ENCODE measurements around the gene GYPC. TPM values are rescaled to one million over a fixed set of nuclear protein-coding genes. Genes with fewer than 3 reads are reported as not detected.

The GYPC gene
- total RNA-seq, 2 donors from 2014 or later: 17.3 to 32.9 TPM

DNA sequence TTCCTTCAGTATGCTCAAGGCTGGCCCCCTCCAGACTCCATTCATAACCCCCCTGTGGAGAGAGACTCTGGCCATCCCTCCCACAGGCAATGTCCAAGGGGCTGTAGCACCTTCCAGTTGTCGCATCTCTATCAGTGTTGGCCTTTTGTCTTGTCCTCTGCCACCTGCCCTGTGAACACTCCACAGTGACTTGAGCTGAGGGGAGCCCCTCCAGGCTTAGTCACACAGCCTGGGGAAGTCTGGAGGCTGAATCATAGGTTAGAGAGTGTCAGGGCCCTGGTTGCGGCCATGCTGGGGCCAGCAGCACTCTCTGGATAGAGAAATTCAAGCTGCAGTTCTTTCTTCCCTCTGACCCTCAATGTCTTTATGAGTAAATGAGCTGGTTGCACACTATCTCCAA, 64.7 kb downstream of the GYPC start:
- DNase-seq (ENCODE audit: low spot score): no peak
- no peaks in the 10 kb centered on the region for H3K36me3 ChIP-seq
- intact Hi-C loops (cut with DNase I): no loop called here
- H3K27ac ChIP-seq: no peak overlapping the region
- H3K4me1 ChIP-seq (replicated peaks): no peaks in the 10 kb centered on the region
- no peaks in the 10 kb centered on the region for H3K27me3 ChIP-seq (replicated peaks; ENCODE audit: insufficient read depth)
- WGBS: 100% methylated on average over 2 of the region's 2 CpGs
- TF ChIP-seq, protein P1, sequence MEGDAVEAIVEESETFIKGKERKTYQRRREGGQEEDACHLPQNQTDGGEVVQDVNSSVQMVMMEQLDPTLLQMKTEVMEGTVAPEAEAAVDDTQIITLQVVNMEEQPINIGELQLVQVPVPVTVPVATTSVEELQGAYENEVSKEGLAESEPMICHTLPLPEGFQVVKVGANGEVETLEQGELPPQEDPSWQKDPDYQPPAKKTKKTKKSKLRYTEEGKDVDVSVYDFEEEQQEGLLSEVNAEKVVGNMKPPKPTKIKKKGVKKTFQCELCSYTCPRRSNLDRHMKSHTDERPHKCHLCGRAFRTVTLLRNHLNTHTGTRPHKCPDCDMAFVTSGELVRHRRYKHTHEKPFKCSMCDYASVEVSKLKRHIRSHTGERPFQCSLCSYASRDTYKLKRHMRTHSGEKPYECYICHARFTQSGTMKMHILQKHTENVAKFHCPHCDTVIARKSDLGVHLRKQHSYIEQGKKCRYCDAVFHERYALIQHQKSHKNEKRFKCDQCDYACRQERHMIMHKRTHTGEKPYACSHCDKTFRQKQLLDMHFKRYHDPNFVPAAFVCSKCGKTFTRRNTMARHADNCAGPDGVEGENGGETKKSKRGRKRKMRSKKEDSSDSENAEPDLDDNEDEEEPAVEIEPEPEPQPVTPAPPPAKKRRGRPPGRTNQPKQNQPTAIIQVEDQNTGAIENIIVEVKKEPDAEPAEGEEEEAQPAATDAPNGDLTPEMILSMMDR (IDR thresholded peaks at IDR 0.05): no peak
- no peak for TF ChIP-seq POLR2AphosphoS5 (IDR thresholded peaks at IDR 0.05)
- TF ChIP-seq POLR2A (IDR thresholded peaks at IDR 0.05): no peak
- H3K4me3 ChIP-seq: no peak overlapping the region
- no peaks in the 10 kb centered on the region for H3K9me3 ChIP-seq

DNA sequence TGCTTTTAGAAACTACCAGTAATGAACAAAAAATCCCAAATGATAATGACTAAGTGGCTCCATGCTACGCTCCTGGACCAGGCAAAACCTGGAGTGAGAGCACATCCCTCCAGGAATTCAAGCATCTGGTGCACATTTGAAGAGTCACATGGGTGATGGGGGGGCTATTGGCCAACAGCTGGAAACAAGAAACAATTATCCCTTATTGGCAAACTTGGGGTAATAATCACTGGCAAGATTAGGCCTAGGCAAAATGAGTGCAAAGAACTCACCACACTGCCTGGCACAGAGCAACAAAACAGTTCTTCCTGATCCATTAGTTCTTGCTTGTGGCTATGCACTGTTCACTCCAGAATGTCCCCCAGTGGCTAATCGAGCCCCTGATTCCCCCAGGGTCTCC, 66.1 kb downstream of the GYPC start:
- H3K27ac ChIP-seq: no peak overlapping the region
- intact Hi-C loops (cut with DNase I): no loop called here
- 86% methylated on average over 2 of the region's 2 CpGs for WGBS
- no peaks in the 10 kb centered on the region for H3K4me1 ChIP-seq (replicated peaks)
- H3K4me3 ChIP-seq: no peak overlapping the region
- H3K27me3 ChIP-seq (replicated peaks; ENCODE audit: insufficient read depth): no peaks in the 10 kb centered on the region
- TF ChIP-seq POLR2AphosphoS5 (IDR thresholded peaks at IDR 0.05) (no peak), POLR2A (IDR thresholded peaks at IDR 0.05) (no peak)
- TF ChIP-seq, protein P1 (IDR thresholded peaks at IDR 0.05): no peak
- no peaks in the 10 kb centered on the region for H3K36me3 ChIP-seq
- DNase-seq (ENCODE audit: low spot score): no peak
- no peaks in the 10 kb centered on the region for H3K9me3 ChIP-seq

DNA sequence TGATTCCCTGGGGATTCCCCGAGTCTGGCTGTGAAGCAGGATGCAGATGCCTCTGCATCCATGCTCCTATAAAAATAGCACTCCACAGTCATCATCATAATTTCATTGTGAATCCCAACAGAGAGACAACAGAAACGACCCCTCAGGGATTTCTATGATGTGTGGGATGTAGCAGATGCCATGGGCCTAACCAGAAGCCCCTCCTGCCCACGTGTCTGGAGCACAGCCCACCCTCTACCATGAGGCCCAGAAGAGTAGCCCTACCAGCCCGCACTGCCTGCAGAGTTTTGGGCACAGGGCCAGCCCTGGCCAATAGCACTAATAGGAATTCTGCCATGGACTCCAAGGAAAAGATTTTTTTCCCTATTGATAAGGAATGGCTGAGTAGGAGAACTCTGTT, 66.6 kb downstream of the GYPC start:
- H3K9me3 ChIP-seq: no peaks in the 10 kb centered on the region
- H3K4me1 ChIP-seq (replicated peaks): no peaks in the 10 kb centered on the region
- H3K27me3 ChIP-seq (replicated peaks; ENCODE audit: insufficient read depth): no peaks in the 10 kb centered on the region
- 62% methylated on average over 4 of the region's 4 CpGs for WGBS
- H3K27ac ChIP-seq: no peak overlapping the region
- no peak overlapping the region for H3K4me3 ChIP-seq
- DNase-seq (ENCODE audit: low spot score): no peak
- TF ChIP-seq POLR2AphosphoS5 (IDR thresholded peaks at IDR 0.05) (no peak), POLR2A (IDR thresholded peaks at IDR 0.05) (no peak)
- TF ChIP-seq, protein P1 (IDR thresholded peaks at IDR 0.05): no peak
- H3K36me3 ChIP-seq: no peaks in the 10 kb centered on the region
- intact Hi-C loops (cut with DNase I): no loop called here

DNA sequence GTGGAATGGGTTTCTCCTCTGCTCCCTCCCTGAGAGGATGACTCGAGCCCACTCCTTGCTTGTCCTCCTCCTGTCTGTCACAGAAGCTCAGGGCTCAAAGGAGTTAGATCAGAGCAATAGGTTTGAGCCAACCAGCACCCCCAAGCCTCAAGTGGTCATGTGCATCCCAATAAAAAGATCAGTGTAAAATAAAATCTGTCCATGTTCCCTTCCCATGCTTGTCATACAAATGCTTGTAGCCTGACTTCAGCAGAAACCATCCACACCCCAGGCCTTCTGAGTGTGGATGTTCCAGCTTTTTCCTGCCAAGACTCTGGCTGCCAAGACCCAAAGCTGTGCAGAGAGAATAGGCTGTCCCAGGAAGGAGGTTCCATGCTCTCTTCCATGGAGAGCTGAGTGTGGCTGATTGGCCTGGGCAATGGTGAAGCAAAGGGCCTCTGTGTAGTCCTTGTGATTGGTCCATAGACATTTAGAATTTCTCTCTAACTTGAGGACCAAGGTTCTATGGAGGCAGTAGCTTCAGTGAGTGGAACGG, 67.4 kb downstream of the GYPC start:
- Histone ChIP-seq H3K4me1 (replicated peaks) (no peaks in the 10 kb centered on the region), H3K4me3 (no peak overlapping the region), H3K27me3 (replicated peaks; ENCODE audit: insufficient read depth) (no peaks in the 10 kb centered on the region), H3K36me3 (no peaks in the 10 kb centered on the region), H3K9me3 (no peaks in the 10 kb centered on the region), H3K27ac (no peak overlapping the region)
- DNase-seq (ENCODE audit: low spot score): no peak
- WGBS: 83% methylated on average over 2 of the region's 2 CpGs
- TF ChIP-seq, protein P1 (IDR thresholded peaks at IDR 0.05): no peak
- TF ChIP-seq POLR2AphosphoS5 (IDR thresholded peaks at IDR 0.05) (no peak), POLR2A (IDR thresholded peaks at IDR 0.05) (no peak)
- intact Hi-C loops (cut with DNase I): no loop called here

DNA sequence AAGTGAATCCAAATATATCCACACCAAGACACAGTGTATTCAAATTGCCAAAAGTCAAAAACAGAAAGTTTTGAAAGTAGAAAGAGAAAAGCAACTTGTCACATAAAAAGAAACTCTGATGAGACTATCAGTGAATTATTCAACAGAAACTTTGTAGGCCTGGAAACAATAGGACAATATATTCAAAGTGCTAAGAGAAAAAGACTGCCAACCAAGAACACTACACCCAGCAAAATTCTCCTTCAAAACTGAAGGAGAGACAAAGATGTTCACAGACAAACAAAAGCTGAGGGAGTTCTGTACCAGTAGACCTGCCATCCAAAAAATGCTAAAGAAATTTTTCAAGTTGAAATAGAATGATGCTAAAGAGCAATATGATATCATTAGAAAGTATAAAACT, 69.6 kb downstream of the GYPC start:
- intact Hi-C loops (cut with DNase I): no loop called here
- H3K4me3 ChIP-seq: no peak overlapping the region
- H3K9me3 ChIP-seq: no peaks in the 10 kb centered on the region
- TF ChIP-seq, protein P1 (IDR thresholded peaks at IDR 0.05): no peak
- TF ChIP-seq POLR2AphosphoS5 (IDR thresholded peaks at IDR 0.05) (no peak), POLR2A (IDR thresholded peaks at IDR 0.05) (no peak)
- H3K36me3 ChIP-seq: no peaks in the 10 kb centered on the region
- H3K27ac ChIP-seq: no peak overlapping the region
- no peaks in the 10 kb centered on the region for H3K4me1 ChIP-seq (replicated peaks)
- H3K27me3 ChIP-seq (replicated peaks; ENCODE audit: insufficient read depth): no peaks in the 10 kb centered on the region
- DNase-seq (ENCODE audit: low spot score): no peak

Data from prostate gland (tissue), 2 donors.